Measurements from ENCODE around the gene B4GALNT1. TPM values are rescaled to one million over a fixed set of nuclear protein-coding genes. Genes with fewer than 3 reads are reported as not detected.
A peak's percentile ranks its signal among the peaks of the same experiment; 100 is the strongest.
"Not testable (repeated sequence)": the region's sequence is repeated elsewhere in the genome, so short reads cannot be mapped to it uniquely, and the experiment has no call there.

The B4GALNT1 gene
- total RNA-seq: 3.0 and 5.2 TPM in 2 replicates

GRCh38 chr12:57632958-57633840 lies at the start of gene B4GALNT1:
B4GALNT1 (minus strand) TSS chr12:57633201; CDS start chr12:57632132, 1,069 bp downstream.
- peak; percentile 52 for DNase-seq (ENCODE audit: low read depth)
- peak; percentile 85 for TF ChIP-seq CTCF (IDR thresholded peaks at IDR 0.05; ENCODE audit: insufficient read depth, low read depth, low read length)
- peak within 1 kb of the TSS; percentile 60 for H3K4me3 ChIP-seq (ENCODE audit: low read depth, low read length)

- DNase-seq (ENCODE audit: low read depth): no peak
- H3K4me3 ChIP-seq (ENCODE audit: low read depth, low read length): no peak overlapping the region
- TF ChIP-seq CTCF (IDR thresholded peaks at IDR 0.05; ENCODE audit: insufficient read depth, low read depth, low read length): no peak
Measured at GRCh38 chr12:57679697-57680096, 46.7 kb upstream of the B4GALNT1 start.

GRCh38 chr12:57677947-57678346 lies 44.9 kb upstream of the B4GALNT1 start:
- not testable (repeated sequence) for H3K4me3 ChIP-seq (ENCODE audit: low read depth, low read length); DNase-seq (ENCODE audit: low read depth)

- DNase-seq (ENCODE audit: low read depth): no peak
- no peak overlapping the region for H3K4me3 ChIP-seq (ENCODE audit: low read depth, low read length)
- no peak for TF ChIP-seq CTCF (IDR thresholded peaks at IDR 0.05; ENCODE audit: insufficient read depth, low read depth, low read length)
Measured at GRCh38 chr12:57674691-57675090, 41.7 kb upstream of the B4GALNT1 start.

GRCh38 chr12:57672801-57673200 lies 39.8 kb upstream of the B4GALNT1 start:
- TF ChIP-seq CTCF (IDR thresholded peaks at IDR 0.05; ENCODE audit: insufficient read depth, low read depth, low read length): no peak
- H3K4me3 ChIP-seq (ENCODE audit: low read depth, low read length): no peak overlapping the region

GRCh38 chr12:57671811-57672210 lies 38.8 kb upstream of the B4GALNT1 start:
- DNase-seq (ENCODE audit: low read depth); H3K4me3 ChIP-seq (ENCODE audit: low read depth, low read length): not testable (repeated sequence)

More at GRCh38 chr12:57672801-57673200, 39.8 kb upstream of the B4GALNT1 start:
- no peak for DNase-seq (ENCODE audit: low read depth)

GRCh38 chr12:57669691-57670090 lies 36.7 kb upstream of the B4GALNT1 start:
- H3K4me3 ChIP-seq (ENCODE audit: low read depth, low read length); DNase-seq (ENCODE audit: low read depth): not testable (repeated sequence)

- no peak overlapping the region for H3K4me3 ChIP-seq (ENCODE audit: low read depth, low read length)
- DNase-seq (ENCODE audit: low read depth): no peak
- TF ChIP-seq CTCF (IDR thresholded peaks at IDR 0.05; ENCODE audit: insufficient read depth, low read depth, low read length): no peak
Measured at GRCh38 chr12:57666897-57667296, 33.9 kb upstream of the B4GALNT1 start.

GRCh38 chr12:57665066-57665820 lies 32.2 kb upstream of the B4GALNT1 start:
- not testable (repeated sequence) for H3K4me3 ChIP-seq (ENCODE audit: low read depth, low read length); DNase-seq (ENCODE audit: low read depth)
